A375 (cell line): ENCODE data around the gene SNX21. TPM values are rescaled to one million over a fixed set of nuclear protein-coding genes. Genes with fewer than 3 reads are reported as not detected.

Experiments
- total RNA-seq: library from RNA; depleted of rRNA; stranded (reverse); fragments of >200 nt; shearing (Covaris generic); gene quantifications from 2 replicates; pipeline ENCODE4 v1.2.3, GENCODE V29; 2014; rRNA removed

Gene SNX21, protein sequence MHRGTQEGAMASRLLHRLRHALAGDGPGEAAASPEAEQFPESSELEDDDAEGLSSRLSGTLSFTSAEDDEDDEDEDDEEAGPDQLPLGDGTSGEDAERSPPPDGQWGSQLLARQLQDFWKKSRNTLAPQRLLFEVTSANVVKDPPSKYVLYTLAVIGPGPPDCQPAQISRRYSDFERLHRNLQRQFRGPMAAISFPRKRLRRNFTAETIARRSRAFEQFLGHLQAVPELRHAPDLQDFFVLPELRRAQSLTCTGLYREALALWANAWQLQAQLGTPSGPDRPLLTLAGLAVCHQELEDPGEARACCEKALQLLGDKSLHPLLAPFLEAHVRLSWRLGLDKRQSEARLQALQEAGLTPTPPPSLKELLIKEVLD
- 89.4 and 89.5 TPM in 2 replicates for total RNA-seq

DNA sequence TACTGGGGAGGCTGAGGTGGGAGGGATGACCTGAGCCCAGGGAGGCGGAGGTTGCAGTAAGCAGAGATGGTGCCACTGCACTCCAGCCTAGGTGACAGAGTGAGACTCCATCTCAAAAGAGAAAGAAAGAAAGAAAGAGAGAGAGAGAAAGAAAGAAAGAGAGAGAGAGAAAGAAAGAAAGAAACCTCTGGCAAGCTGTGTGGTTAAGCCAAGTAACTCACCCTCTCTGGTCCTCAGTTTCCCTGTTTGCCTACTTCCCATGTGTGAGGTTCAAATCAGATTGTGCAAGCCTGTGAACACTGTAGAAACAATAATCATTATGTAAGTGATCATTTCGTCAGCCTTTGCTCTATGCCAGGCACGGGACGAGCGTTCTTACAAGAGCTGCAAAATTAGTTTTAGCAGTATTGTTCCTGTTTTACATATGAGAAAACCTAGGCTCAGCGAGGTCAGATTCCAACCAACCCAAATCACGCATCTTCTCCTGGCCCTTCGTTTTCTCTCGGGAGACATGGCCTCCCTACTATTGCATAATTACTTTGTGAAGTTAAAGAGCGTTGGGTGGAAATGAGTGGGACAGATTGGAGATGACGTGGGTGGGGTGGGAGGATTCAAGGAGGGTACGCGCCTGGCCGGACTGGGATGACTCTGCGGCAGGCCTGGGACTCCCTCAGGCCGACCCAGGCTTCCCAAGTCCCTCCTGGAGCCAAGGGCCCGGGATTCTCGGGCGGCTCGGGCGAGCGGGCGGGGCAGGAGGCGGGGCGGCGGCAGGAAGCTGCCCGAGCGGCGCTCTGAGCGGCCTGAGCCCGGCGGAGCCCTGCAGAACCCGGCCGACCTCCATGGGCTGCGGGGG lies at the start of gene SNX21:
TSS of gene SNX21 (plus strand) at position 770 of the 853 bp plus-strand sequence. CDS start 121 bp downstream, outside the sequence.

DNA sequence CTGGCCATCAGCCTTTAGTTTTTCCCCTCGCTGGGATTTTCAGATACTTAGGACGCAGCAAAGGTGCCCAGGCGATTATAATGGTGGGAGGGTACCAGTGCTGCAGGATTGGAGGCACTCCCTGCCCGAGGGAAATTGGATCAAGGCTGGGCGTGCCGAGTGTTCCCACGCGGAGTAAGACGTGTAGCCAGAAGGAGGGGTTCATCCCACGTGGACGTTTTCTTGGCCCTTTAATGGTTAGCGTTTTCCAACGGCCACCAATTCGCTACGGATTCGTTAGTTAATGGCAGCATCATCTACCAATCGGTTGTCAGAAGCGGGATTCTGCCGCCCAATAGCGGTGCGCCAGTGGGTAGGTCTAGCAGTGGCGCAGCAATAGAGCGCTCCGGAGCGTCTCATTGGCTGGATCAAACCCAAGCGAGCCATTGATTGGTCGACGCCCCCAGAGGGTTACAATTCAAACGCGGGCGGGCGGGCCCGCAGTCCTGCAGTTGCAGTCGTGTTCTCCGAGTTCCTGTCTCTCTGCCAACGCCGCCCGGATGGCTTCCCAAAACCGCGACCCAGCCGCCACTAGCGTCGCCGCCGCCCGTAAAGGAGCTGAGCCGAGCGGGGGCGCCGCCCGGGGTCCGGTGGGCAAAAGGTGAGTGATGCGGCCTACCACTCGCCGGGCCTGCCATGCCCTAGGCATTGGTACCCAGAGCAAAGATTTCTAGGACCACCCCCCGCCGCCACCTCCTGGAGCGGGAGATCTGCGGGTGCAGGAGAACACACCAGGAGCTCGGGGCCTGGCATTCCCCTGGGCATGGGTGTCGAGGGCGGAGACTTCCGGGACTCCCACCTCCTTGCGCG lies 21.2 kb upstream of the SNX21 start, which contains the start of gene UBE2C:
TSS of gene UBE2C (plus strand) at position 488 of the 849 bp plus-strand sequence. CDS start at position 540, 52 bp downstream.

DNA sequence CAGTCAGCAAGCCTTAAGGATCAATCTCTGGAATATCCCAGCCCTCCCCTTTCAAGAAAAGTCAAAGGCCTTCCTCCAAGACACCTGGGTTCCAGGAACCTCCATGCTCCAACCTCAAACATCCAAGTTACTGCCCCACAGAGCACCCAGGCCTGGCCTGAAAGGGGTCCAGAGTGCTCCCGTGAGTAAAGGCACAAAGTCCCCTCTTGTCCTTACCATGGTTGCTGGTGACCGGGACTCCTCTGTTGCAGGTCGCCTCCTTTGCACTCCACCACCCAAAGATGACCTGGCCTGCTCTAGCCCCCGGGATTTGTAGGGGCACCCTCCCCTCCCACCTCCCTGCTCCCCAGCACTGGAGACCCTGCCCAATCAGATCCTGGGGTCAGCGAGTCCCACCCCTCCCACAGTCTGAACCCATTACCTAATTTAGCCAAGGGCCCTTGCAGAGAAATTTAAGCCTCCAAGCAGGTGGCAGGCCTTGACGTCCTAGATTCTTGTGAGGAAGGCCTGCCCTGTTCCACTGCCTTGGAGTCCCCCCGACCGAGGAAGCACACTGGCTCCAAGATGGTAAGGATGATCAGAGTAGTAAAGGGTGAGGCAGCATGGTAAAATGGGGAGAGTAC lies 6.5 kb upstream of the SNX21 start, which contains the start of gene TNNC2:
TSS of gene TNNC2 (minus strand) at position 283 of the 623 bp plus-strand sequence. CDS start at position 219, 64 bp downstream.

DNA sequence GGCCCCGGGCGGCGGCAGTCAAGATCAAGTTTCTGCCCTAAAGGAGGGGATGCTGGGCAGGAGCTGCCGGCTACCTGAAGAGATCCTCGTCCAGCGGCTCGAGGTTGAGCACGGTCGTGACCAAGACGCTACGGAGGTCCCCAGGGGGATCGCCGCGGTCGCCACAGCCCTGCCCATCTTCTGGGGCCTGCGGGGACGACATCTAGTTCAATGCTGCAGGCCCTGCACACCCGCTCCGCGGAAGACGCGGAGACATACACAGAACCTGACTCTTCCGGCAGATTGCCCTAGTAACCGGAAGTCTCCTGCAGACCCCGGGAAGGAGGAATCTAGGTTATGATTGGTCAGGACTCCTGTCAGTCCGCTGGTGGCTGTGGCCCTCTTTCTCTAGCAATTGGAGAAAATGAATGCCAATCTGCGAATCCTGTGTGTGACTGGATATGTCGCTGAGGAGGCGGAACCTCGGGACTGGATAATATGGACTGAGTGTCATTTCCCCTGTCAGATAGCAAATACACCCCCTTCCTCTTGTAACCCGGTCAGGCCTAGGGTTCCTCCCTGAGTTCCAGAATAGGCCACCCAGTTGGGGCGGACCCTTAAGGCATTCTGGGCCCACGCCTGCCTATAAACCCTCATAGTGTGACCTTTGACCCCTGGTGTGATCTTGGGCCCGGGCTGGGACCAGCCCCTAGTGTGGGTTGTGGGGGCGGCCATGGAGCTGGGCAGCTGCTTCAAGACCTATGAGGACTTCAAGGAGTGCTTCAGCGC lies 23.7 kb downstream of the SNX21 start, which contains the start of the genes ACOT8 and ZSWIM3:
TSS of gene ACOT8 (minus strand) at position 279 of the 768 bp plus-strand sequence. CDS start at position 202, 77 bp downstream.
TSS of gene ZSWIM3 (plus strand) at position 501 of the 768 bp plus-strand sequence. CDS start at position 713, 212 bp downstream.

DNA sequence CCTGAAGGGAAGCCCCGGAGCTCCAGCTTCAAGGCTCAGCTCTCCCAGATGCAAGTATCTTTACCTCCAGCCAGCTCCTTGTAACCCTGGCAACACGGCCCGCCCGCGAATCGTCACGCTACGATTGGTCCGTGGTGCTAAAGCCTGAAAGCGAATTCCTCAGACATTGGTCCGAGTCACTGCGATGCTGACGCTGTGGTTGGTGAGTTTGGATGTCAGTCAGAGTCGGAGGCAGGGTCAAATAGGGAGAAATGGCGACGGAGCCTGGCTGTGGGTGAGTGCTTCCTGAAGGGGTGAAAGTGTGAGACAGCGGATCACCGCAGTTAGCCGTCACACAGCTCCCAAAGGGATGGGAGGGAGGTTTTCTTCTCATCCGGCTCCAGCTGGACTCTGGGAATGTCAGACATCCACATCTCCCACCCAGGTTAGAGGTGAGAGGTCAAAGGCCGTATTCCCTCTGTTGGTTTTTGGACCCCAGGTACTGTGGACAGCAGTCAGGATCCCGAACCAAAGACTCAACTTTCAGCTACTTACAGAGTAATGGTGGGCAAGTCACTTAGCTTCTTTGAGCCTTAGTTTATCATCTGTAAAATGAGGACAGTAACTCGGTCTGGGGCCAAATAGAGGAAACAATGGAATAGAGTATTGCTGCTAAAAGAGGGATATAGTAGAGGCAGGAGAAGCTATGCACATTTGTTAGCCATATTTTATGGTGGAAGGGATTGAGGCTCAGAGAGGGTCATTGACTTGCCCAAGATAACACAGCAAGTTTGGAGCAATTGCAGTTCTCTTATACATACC lies 47.6 kb downstream of the SNX21 start, which contains the start of gene ZSWIM1:
TSS of gene ZSWIM1 (plus strand) at position 240 of the 801 bp plus-strand sequence. CDS start 1,366 bp downstream, outside the sequence.

DNA sequence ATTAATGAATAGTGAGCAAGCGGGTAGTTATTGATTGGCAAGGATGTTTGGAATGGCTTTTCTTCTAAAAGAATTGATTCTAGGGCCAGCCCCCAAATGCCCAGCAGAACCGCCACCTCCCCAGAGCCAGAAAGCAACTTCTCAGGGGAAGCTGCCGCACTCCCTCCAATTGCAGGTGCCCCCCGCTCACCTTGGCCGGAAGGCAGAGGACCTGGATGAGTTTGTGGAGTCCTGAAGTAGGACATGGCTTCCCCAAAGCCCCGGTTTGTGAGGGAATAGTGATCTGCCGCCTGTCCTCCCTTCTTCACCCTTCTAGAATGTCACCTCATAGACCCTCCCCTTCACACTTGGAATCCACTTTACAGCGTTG lies 53.7 kb downstream of the SNX21 start, which contains the start of gene SPATA25:
TSS of gene SPATA25 (minus strand) at position 277 of the 370 bp plus-strand sequence. CDS start at position 245, 32 bp downstream.

DNA sequence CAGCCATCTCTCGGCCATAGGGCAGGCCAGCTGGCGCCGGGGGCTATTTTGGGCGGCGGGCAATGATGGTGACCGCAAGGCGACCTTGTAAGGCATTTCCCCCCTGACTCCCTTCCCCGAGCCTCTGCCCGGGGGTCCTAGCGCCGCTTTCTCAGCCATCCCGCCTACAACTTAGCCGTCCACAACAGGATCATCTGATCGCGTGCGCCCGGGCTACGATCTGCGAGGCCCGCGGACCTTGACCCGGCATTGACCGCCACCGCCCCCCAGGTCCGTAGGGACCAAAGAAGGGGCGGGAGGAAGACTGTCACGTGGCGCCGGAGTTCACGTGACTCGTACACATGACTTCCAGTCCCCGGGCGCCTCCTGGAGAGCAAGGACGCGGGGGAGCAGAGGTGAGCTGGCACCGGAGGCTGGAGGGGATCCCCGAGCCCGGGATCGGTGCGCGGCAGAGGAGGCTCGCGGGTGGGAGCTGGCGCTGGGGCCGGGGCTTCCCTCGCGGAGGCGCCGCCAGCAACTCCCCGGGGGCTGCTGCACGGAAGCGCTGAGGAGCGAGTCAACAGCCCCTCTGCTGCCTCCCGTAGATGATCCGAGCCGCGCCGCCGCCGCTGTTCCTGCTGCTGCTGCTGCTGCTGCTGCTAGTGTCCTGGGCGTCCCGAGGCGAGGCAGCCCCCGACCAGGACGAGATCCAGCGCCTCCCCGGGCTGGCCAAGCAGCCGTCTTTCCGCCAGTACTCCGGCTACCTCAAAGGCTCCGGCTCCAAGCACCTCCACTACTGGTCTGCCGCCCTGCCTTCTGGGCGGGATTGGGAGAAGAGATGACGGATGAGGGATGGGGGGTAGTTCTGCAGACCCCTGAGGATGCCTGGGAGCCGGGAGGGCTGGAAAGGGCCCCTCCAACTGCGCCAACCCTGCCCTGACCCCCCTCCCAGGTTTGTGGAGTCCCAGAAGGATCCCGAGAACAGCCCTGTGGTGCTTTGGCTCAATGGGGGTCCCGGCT lies 57.7 kb downstream of the SNX21 start, which contains the start of the genes CTSA and NEURL2:
TSS of gene CTSA (plus strand) at position 351 of the 999 bp plus-strand sequence. CDS start at position 585, 234 bp downstream.
TSS of gene NEURL2 (minus strand) at position 224 of the 999 bp plus-strand sequence. CDS start at position 7, 217 bp downstream.

Other genes starting within 250 kb of the SNX21 start
- not detected in 2 replicates for gene WFDC10A, start 204.1 kb upstream of the SNX21 start, total RNA-seq
- not detected in 2 replicates for gene WFDC9, start 202.5 kb upstream of the SNX21 start, total RNA-seq
- gene WFDC11, start 163.6 kb upstream of the SNX21 start, total RNA-seq: not detected in 2 replicates
- not detected in 2 replicates for gene WFDC13, start 131.8 kb upstream of the SNX21 start, total RNA-seq
- gene WFDC10B, start 128.8 kb upstream of the SNX21 start, total RNA-seq: not detected in 2 replicates
- not detected in 2 replicates for gene SPINT4, start 111.5 kb upstream of the SNX21 start, total RNA-seq
- gene WFDC3, start 41.9 kb upstream of the SNX21 start, total RNA-seq: 0.41 and 1.9 TPM in 2 replicates
- 100 and 116 TPM in 2 replicates for gene DNTTIP1, start 41.8 kb upstream of the SNX21 start, total RNA-seq
- gene UBE2C, start 21.2 kb upstream of the SNX21 start, total RNA-seq: 200 and 242 TPM in 2 replicates
- 1.7 TPM in 1 of 2 replicates, not detected in the other for gene TNNC2, start 6.5 kb upstream of the SNX21 start, total RNA-seq
- gene ACOT8, start 23.6 kb downstream of the SNX21 start, total RNA-seq: 52.4 and 54.0 TPM in 2 replicates
- gene ZSWIM3, start 23.8 kb downstream of the SNX21 start, total RNA-seq: 3.1 and 3.8 TPM in 2 replicates
- gene ZSWIM1, start 47.4 kb downstream of the SNX21 start, total RNA-seq: 6.6 and 13.4 TPM in 2 replicates
- gene SPATA25, start 53.8 kb downstream of the SNX21 start, total RNA-seq: 2.6 and 3.1 TPM in 2 replicates
- 6.0 and 6.7 TPM in 2 replicates for gene NEURL2, start 57.4 kb downstream of the SNX21 start, total RNA-seq
- 59.4 and 69.5 TPM in 2 replicates for gene CTSA, start 57.5 kb downstream of the SNX21 start, total RNA-seq
- gene PLTP, start 78.4 kb downstream of the SNX21 start, total RNA-seq: 73.1 and 78.4 TPM in 2 replicates
- 13.1 and 14.9 TPM in 2 replicates for gene PCIF1, start 100.9 kb downstream of the SNX21 start, total RNA-seq
- 32.9 and 37.4 TPM in 2 replicates for gene ZNF335, start 138.4 kb downstream of the SNX21 start, total RNA-seq
- 0.11 and 0.21 TPM in 2 replicates for gene MMP9, start 175.1 kb downstream of the SNX21 start, total RNA-seq
- gene SLC12A5, start 195.4 kb downstream of the SNX21 start, total RNA-seq: not detected in 2 replicates